DOHH2 (cell line): ENCODE results near the gene ABCB11.
A peak's percentile ranks its signal among the peaks of the same experiment; 100 is the strongest.

Experiments used
- H3F3A ChIP-seq: fragments of 200-600 bp; sonication (generic), shearing (Covaris generic); 2 replicates; pipeline ENCODE4 v1.6.0; 2016; ENCODE audit warnings: antibody characterized with exemption, mild to moderate bottlenecking; ENCODE audit not compliant: control insufficient read depth, insufficient read depth
- H3K27ac ChIP-seq: fragments of 200-600 bp; sonication (generic); 2 replicates; pipeline ENCODE4 v1.5.1; 2014; ENCODE audit warnings: low read depth, mild to moderate bottlenecking, low read length, moderate library complexity
- H3K27me3 ChIP-seq: fragments of 200-600 bp; sonication (generic); 2 replicates; pipeline ENCODE4 v1.6.1; 2014; ENCODE audit warnings: mild to moderate bottlenecking, low read length, mixed read lengths; ENCODE audit not compliant: control insufficient read depth
- H3K36me3 ChIP-seq: fragments of 200-600 bp; sonication (generic); 2 replicates; pipeline ENCODE4 v1.6.1; 2014; ENCODE audit warnings: mild to moderate bottlenecking, low read length, moderate library complexity, mixed read lengths; ENCODE audit not compliant: control insufficient read depth
- H3K4me1 ChIP-seq: fragments of 200-600 bp; sonication (generic); 2 replicates; pipeline ENCODE4 v1.6.1; 2014; ENCODE audit warnings: mild to moderate bottlenecking, low read length, mixed read lengths; ENCODE audit not compliant: control insufficient read depth
- H3K4me2 ChIP-seq: fragments of 200-600 bp; sonication (generic); 2 replicates; pipeline ENCODE4 v1.6.0; 2014; ENCODE audit warnings: mild to moderate bottlenecking, low read length, moderate library complexity
- H3K4me3 ChIP-seq: fragments of 200-600 bp; sonication (generic); 2 replicates; pipeline ENCODE4 v1.5.1; 2014; ENCODE audit warnings: mild to moderate bottlenecking, low read length, mixed read lengths
- H3K79me2 ChIP-seq: fragments of 200-600 bp; sonication (generic); 2 replicates; pipeline ENCODE4 v1.6.1; 2014; ENCODE audit warnings: mild to moderate bottlenecking, low read length, mixed read lengths; ENCODE audit not compliant: control insufficient read depth
- H3K9me2 ChIP-seq: fragments of 200-600 bp; sonication (generic); replicated peaks from 2 replicates; pipeline ENCODE4 v1.6.1; 2014; ENCODE audit warnings: mild to moderate bottlenecking, low read length, mixed read lengths; ENCODE audit not compliant: control insufficient read depth
- H3K9me3 ChIP-seq: fragments of 200-600 bp; sonication (generic); 2 replicates; pipeline ENCODE4 v1.6.1; 2014; ENCODE audit warnings: antibody characterized with exemption, low read length, mixed read lengths; ENCODE audit not compliant: control insufficient read depth, insufficient read depth
- H4K20me1 ChIP-seq: fragments of 200-600 bp; sonication (generic); 2 replicates; pipeline ENCODE4 v1.6.0; 2014; ENCODE audit warnings: low read depth, mild to moderate bottlenecking, antibody characterized with exemption, low read length, moderate library complexity; ENCODE audit not compliant: control insufficient read depth, insufficient read depth
- CTCF ChIP-seq: fragments of 200-600 bp; sonication (generic); IDR thresholded peaks from one replicate; pipeline ENCODE4 v1.5.1; 2014; ENCODE audit warnings: antibody characterized with exemption, mild to moderate bottlenecking, low read depth, low read length; ENCODE audit not compliant: poor library complexity, severe bottlenecking
- EZH2phosphoT487 ChIP-seq: fragments of 200-600 bp; sonication (generic); IDR thresholded peaks from 2 replicates; pipeline ENCODE4 v1.6.1; 2017; ENCODE audit warnings: borderline replicate concordance, mild to moderate bottlenecking, antibody characterized with exemption, low read length, moderate library complexity, mixed read lengths

Gene ABCB11

DNA sequence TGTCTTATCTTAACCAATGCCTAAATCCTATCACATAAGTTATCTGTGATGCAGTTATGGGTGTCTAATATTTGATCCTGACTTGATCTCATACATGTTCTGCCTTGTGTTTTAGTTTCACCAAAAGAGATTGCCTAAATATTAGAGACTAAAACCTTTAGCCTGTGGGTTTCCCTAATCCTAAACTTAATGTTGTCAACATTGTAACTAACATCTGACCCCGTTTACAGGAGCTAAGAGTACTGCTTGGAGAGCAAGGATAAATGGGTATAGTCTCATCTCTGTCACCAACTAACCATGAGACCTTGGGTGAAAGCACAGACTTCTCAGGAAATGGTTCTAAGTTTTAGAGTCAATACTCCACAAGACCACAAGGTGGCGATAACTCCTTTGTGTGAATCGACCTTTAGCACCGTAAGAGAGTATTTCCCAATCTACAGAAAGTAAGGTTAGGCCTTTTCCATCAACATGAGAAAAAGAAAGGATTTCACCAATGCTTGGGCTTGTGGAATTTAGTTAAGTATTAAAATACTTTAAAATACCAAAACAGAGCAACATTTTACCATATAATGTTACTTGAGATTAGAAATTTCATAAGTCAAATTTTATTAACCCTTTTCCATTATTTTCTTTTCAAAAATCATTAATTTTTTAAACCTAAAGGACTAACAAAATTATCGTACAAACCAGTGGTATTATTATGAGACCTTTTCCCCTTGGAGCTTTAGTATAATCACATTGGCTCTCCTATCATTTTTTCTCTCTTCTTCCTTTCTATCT, 69.5 kb downstream of the ABCB11 start:
- Histone ChIP-seq H3K27ac (no peak overlapping the region), H3K4me2 (no peak overlapping the region), H3K4me3 (no peak overlapping the region), H4K20me1 (no peaks in the 10 kb centered on the region; the same call in 1 of the 2 replicates), H3K79me2 (no peaks in the 10 kb centered on the region), H3K9me3 (no peaks in the 10 kb centered on the region), H3K4me1 (no peaks in the 10 kb centered on the region), H3K9me2 (no peaks in the 10 kb centered on the region), H3K27me3 (no peaks in the 10 kb centered on the region), H3K36me3 (no peaks in the 10 kb centered on the region), H3F3A (no peaks in the 10 kb centered on the region)
- TF ChIP-seq EZH2phosphoT487 = no peak
- TF ChIP-seq CTCF = peak; percentile 78

DNA sequence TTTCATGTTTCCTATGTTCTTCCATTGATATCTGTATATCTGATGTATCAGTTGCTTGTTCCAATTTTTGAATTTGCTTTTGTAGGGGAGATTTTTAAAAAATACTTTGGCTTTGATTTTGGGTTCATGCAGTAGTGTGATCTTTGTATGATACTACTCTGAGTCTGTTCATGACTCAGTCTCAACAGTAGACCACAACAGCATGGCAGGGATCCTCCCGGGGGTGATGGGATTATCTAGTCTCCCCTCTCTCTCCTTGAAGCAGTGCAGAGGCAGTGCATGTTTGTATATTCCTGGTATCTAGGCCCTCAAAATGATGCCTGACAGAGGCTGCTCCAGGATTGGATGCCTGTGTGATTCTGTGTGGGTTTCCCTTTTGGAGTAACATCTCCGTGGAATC, 74.7 kb downstream of the ABCB11 start:
- H3K27ac ChIP-seq = no peak overlapping the region
- H3K9me2 ChIP-seq = no peaks in the 10 kb centered on the region
- H3F3A ChIP-seq = no peaks in the 10 kb centered on the region
- H3K36me3 ChIP-seq = no peaks in the 10 kb centered on the region
- no peak overlapping the region for H3K4me3 ChIP-seq
- TF ChIP-seq EZH2phosphoT487 (no peak), CTCF (no peak)
- H3K9me3 ChIP-seq = no peaks in the 10 kb centered on the region
- no peaks in the 10 kb centered on the region; the same call in 1 of the 2 replicates for H4K20me1 ChIP-seq
- no peaks in the 10 kb centered on the region for H3K79me2 ChIP-seq
- H3K4me1 ChIP-seq = no peaks in the 10 kb centered on the region
- H3K4me2 ChIP-seq = no peak overlapping the region
- no peaks in the 10 kb centered on the region for H3K27me3 ChIP-seq

- no peak overlapping the region for H3K27ac ChIP-seq
- H3F3A ChIP-seq = no peaks in the 10 kb centered on the region
- no peaks in the 10 kb centered on the region for H3K27me3 ChIP-seq
- no peaks in the 10 kb centered on the region for H3K9me3 ChIP-seq
- no peak for TF ChIP-seq EZH2phosphoT487
- no peak for TF ChIP-seq CTCF
- no peak overlapping the region for H3K4me3 ChIP-seq
- H3K4me1 ChIP-seq = no peaks in the 10 kb centered on the region
- no peak overlapping the region for H3K4me2 ChIP-seq
- H4K20me1 ChIP-seq = no peaks in the 10 kb centered on the region; the same call in 1 of the 2 replicates
- no peaks in the 10 kb centered on the region for H3K79me2 ChIP-seq
- no peaks in the 10 kb centered on the region for H3K9me2 ChIP-seq
- no peaks in the 10 kb centered on the region for H3K36me3 ChIP-seq
These were observed 75.8 kb downstream of the ABCB11 start for GRCh38 chr2:168955321-168955720.
